Small intestine (tissue), 7 donors: ENCODE data around the gene KIRREL3. TPM values are rescaled to one million over a fixed set of nuclear protein-coding genes. Genes with fewer than 3 reads are reported as not detected.

Source experiments
- DNase-seq, 2 donors: peaks; one replicate each; pipeline versions ENCODE4 v3.0.0 to v3.0.0-alpha.2; 2013
- FAIRE-seq: peaks from 2 replicates; lab custom pipeline; 2012; peaks lifted over from hg19 to GRCh38; lab: Jason Lieb, UNC
- H3K27ac ChIP-seq, 3 donors: one replicate each; pipeline ENCODE4 v1.5.1; 2013; ENCODE audit warnings: low read length in 2 of 3, mild to moderate bottlenecking in 2 of 3, control low read depth in 1 of 3, inconsistent platforms in 1 of 3, low read depth in 1 of 3, moderate library complexity in 1 of 3
- H3K27me3 ChIP-seq, 3 donors: one replicate each; pipeline ENCODE4 v1.6.1; 2013; ENCODE audit warnings: low read length in 3 of 3, inconsistent platforms in 1 of 3; ENCODE audit not compliant: control insufficient read depth in 3 of 3, insufficient read depth in 3 of 3
- H3K36me3 ChIP-seq, 3 donors: one replicate each; pipeline ENCODE4 v1.6.1; 2013; ENCODE audit warnings: low read length in 3 of 3, inconsistent platforms in 1 of 3, low read depth in 1 of 3, mild to moderate bottlenecking in 1 of 3, moderate library complexity in 1 of 3; ENCODE audit not compliant: control insufficient read depth in 3 of 3, insufficient read depth in 2 of 3
- H3K4me1 ChIP-seq, 3 donors: one replicate each; pipeline ENCODE4 v1.6.1; 2013; ENCODE audit warnings: low read length in 2 of 3, inconsistent platforms in 1 of 3, low read depth in 1 of 3, mild to moderate bottlenecking in 1 of 3, moderate library complexity in 1 of 3; ENCODE audit not compliant: control insufficient read depth in 3 of 3, insufficient read depth in 2 of 3
- H3K4me3 ChIP-seq, 3 donors: one replicate each; pipeline ENCODE4 v1.5.1; 2013; ENCODE audit warnings: low read length in 3 of 3, control low read depth in 1 of 3, inconsistent platforms in 1 of 3, low read depth in 1 of 3, mild to moderate bottlenecking in 1 of 3, moderate library complexity in 1 of 3
- H3K9me3 ChIP-seq, 2 donors: one replicate each; pipeline ENCODE4 v1.6.1; 2013; ENCODE audit warnings: low read depth in 1 of 2, low read length in 1 of 2; ENCODE audit not compliant: control insufficient read depth in 2 of 2, insufficient read depth in 1 of 2
- WGBS, 3 donors: extraction: QIAGEN DNeasy Blood & Tissue Kit; methylation state at CpG; one replicate each; pipeline ENCODE4 v1.1.7; 2013; 5-methylcytosine and 5-hydroxymethylcytosine counted together
- polyA plus RNA-seq, 4 donors: library from polyadenylated mRNA; stranded (reverse) in 3 of 4; unstranded in 1 of 4; fragments of 200-250 nt in 3 of 4; fragments of 120-200 nt in 1 of 4; gene quantifications; one replicate each; pipeline versions ENCODE4 v1.2.1 to v1.2.3, GENCODE V29; 2013
- donor health status: healthy with polysubstance abuse.
- donor health status: control.
- donor health status: control.
- donor health status: Bipolar disorder and iron deficiency.
- donor health status: healthy.

The KIRREL3 gene
- polyA plus RNA-seq, 4 donors = 0.18 to 0.61 TPM; not detected in 2

GRCh38 chr11:126415128-126415527 lies 585.4 kb downstream of the KIRREL3 start:
- Histone ChIP-seq H3K4me1 (peaks cover 0 to 10% (median 5%) of the 10 kb centered on the region in 3 donors), H3K9me3 (no peaks in the 10 kb centered on the region), H3K27me3 (no peaks in the 10 kb centered on the region), H3K4me3 (no peak overlapping the region), H3K27ac (peak overlapping the region in 2 of 3 donors; percentile 76 to 85), H3K36me3 (peaks cover 0 to 51% (median 0%) of the 10 kb centered on the region in 3 donors)
- FAIRE-seq (no peak), DNase-seq (peak; percentile 8 to 59)
- 54 to 80% (median 64%) methylated on average over 7 of the region's 7 CpGs for WGBS, 3 donors

- FAIRE-seq (no peak), DNase-seq (no peak)
- Histone ChIP-seq H3K36me3 (peaks cover 0 to 56% (median 0%) of the 10 kb centered on the region in 3 donors), H3K9me3 (no peaks in the 10 kb centered on the region), H3K27me3 (no peaks in the 10 kb centered on the region), H3K4me3 (no peak overlapping the region), H3K4me1 (peaks cover 0 to 10% (median 5%) of the 10 kb centered on the region in 3 donors), H3K27ac (peak overlapping the region in 2 of 3 donors; percentile 30 to 85)
- 54 to 63% (median 62%) methylated on average over 5 of the region's 5 CpGs for WGBS, 3 donors
Measured at GRCh38 chr11:126414615-126415014, 586.0 kb downstream of the KIRREL3 start.

- WGBS, 3 donors = 70 to 85% (median 84%) methylated on average over 9 of the region's 9 CpGs
- FAIRE-seq = no peak
- no peak for DNase-seq
- Histone ChIP-seq H3K4me3 (no peak overlapping the region), H3K9me3 (no peaks in the 10 kb centered on the region), H3K27ac (peak overlapping the region in 1 of 3 donors; percentile 10), H3K36me3 (peaks cover 0 to 63% (median 0%) of the 10 kb centered on the region in 3 donors), H3K4me1 (peaks cover 0 to 10% (median 5%) of the 10 kb centered on the region in 3 donors), H3K27me3 (no peaks in the 10 kb centered on the region)
Measured at GRCh38 chr11:126413843-126414405, 586.6 kb downstream of the KIRREL3 start.

GRCh38 chr11:126413426-126413825 lies 587.1 kb downstream of the KIRREL3 start:
- H3K4me3 ChIP-seq = no peak overlapping the region
- peaks cover 0 to 10% (median 5%) of the 10 kb centered on the region in 3 donors for H3K4me1 ChIP-seq
- H3K36me3 ChIP-seq = peaks cover 0 to 68% (median 0%) of the 10 kb centered on the region in 3 donors
- FAIRE-seq (no peak), DNase-seq (no peak)
- H3K9me3 ChIP-seq = no peaks in the 10 kb centered on the region
- WGBS, 3 donors = 84 to 93% (median 89%) methylated on average over 11 of the region's 11 CpGs
- H3K27me3 ChIP-seq = no peaks in the 10 kb centered on the region
- H3K27ac ChIP-seq = peak overlapping the region in 1 of 3 donors; percentile 10

- H3K9me3 ChIP-seq = no peaks in the 10 kb centered on the region
- H3K27ac ChIP-seq = no peak overlapping the region
- H3K36me3 ChIP-seq = peaks cover 0 to 81% (median 0%) of the 10 kb centered on the region in 3 donors
- H3K4me1 ChIP-seq = peaks cover 0 to 7% (median 5%) of the 10 kb centered on the region in 3 donors
- no peak for DNase-seq
- no peak for FAIRE-seq
- 76 to 90% (median 89%) methylated on average over 6 of the region's 6 CpGs for WGBS, 3 donors
- H3K4me3 ChIP-seq = no peak overlapping the region
- no peaks in the 10 kb centered on the region for H3K27me3 ChIP-seq
Measured at GRCh38 chr11:126411971-126412381, 588.6 kb downstream of the KIRREL3 start.

GRCh38 chr11:126410649-126411048 lies 589.9 kb downstream of the KIRREL3 start:
- H3K4me1 ChIP-seq = no peaks in the 10 kb centered on the region
- no peak overlapping the region for H3K27ac ChIP-seq
- no peaks in the 10 kb centered on the region for H3K9me3 ChIP-seq
- no peak for DNase-seq
- FAIRE-seq = no peak
- peaks cover 0 to 91% (median 0%) of the 10 kb centered on the region in 3 donors for H3K36me3 ChIP-seq
- H3K27me3 ChIP-seq = no peaks in the 10 kb centered on the region
- H3K4me3 ChIP-seq = no peak overlapping the region
- WGBS, 3 donors = 55 to 62% (median 60%) methylated on average over 6 of the region's 6 CpGs

GRCh38 chr11:126409620-126409985 lies 591.0 kb downstream of the KIRREL3 start:
- DNase-seq = no peak
- no peaks in the 10 kb centered on the region for H3K4me1 ChIP-seq
- no peaks in the 10 kb centered on the region for H3K27me3 ChIP-seq
- 64 to 74% (median 73%) methylated on average over 3 of the region's 3 CpGs for WGBS, 3 donors
- no peaks in the 10 kb centered on the region for H3K9me3 ChIP-seq
- H3K27ac ChIP-seq = no peak overlapping the region
- H3K36me3 ChIP-seq = peaks cover 0 to 89% (median 0%) of the 10 kb centered on the region in 3 donors
- H3K4me3 ChIP-seq = no peak overlapping the region
- FAIRE-seq = no peak

- H3K36me3 ChIP-seq = peaks cover 0 to 87% (median 0%) of the 10 kb centered on the region in 3 donors
- no peaks in the 10 kb centered on the region for H3K9me3 ChIP-seq
- no peak overlapping the region for H3K27ac ChIP-seq
- no peaks in the 10 kb centered on the region for H3K27me3 ChIP-seq
- 89 to 91% (median 89%) methylated on average over 12 of the region's 12 CpGs for WGBS, 3 donors
- no peaks in the 10 kb centered on the region for H3K4me1 ChIP-seq
- FAIRE-seq = no peak
- no peak overlapping the region for H3K4me3 ChIP-seq
- no peak for DNase-seq
Measured at GRCh38 chr11:126408901-126409619, 591.5 kb downstream of the KIRREL3 start.
